Measurements from ENCODE around the gene DVL2.

DNA sequence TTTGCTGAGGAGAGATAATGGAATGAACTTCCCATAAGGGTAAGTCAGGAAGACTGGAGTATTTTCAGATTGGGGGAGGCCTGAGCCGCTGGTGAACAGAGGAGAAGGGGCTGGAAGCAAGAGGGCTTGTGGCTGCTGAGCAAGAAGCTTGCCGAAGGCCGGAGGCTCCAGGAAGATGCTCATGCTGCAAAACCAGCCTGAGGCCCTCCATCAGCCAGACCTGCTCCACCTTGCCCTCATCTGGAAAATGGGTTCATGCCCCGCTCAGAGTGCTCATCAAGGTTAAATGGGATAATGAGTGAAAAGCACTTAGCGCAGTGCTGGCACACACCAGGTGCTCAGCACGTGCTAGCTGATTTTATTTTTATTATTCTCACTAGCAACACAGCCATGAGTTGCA lies 49.7 kb downstream of the DVL2 start:
- TF ChIP-seq, protein P1, sequence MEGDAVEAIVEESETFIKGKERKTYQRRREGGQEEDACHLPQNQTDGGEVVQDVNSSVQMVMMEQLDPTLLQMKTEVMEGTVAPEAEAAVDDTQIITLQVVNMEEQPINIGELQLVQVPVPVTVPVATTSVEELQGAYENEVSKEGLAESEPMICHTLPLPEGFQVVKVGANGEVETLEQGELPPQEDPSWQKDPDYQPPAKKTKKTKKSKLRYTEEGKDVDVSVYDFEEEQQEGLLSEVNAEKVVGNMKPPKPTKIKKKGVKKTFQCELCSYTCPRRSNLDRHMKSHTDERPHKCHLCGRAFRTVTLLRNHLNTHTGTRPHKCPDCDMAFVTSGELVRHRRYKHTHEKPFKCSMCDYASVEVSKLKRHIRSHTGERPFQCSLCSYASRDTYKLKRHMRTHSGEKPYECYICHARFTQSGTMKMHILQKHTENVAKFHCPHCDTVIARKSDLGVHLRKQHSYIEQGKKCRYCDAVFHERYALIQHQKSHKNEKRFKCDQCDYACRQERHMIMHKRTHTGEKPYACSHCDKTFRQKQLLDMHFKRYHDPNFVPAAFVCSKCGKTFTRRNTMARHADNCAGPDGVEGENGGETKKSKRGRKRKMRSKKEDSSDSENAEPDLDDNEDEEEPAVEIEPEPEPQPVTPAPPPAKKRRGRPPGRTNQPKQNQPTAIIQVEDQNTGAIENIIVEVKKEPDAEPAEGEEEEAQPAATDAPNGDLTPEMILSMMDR (IDR thresholded peaks at IDR 0.05) = no peak
- no peak for TF ChIP-seq POLR2A (IDR thresholded peaks at IDR 0.05)

All from suprapubic skin (tissue), 3 donors.